HepG2 (cell line): ENCODE data around the gene PPP1R13B. TPM values are rescaled to one million over a fixed set of nuclear protein-coding genes. Genes with fewer than 3 reads are reported as not detected.

Source experiments
- ATM ChIP-seq: fragments of 450-650 bp; IDR thresholded peaks from 2 replicates; pipeline ENCODE4 v1.7.1; 2017; ENCODE audit warnings: mild to moderate bottlenecking, borderline replicate concordance
- DPF2 ChIP-seq: sonication (generic); formaldehyde crosslinking; IDR thresholded peaks from 2 replicates; pipeline ENCODE4 v1.4.0; 2020; ENCODE audit warnings: mild to moderate bottlenecking, low read depth, missing genetic modification reagents, borderline replicate concordance
- HMGA1 ChIP-seq: sonication (generic); formaldehyde crosslinking; conservative IDR thresholded peaks from 2 replicates; pipeline ENCODE4 v1.4.0; 2020; ENCODE audit warnings: missing genetic modification reagents
- KDM6A ChIP-seq: IDR thresholded peaks from 2 replicates; pipeline ENCODE4 v1.6.1; 2016; ENCODE audit warnings: low read depth
- NFE2 ChIP-seq: sonication (generic); formaldehyde crosslinking; IDR thresholded peaks from 2 replicates; pipeline ENCODE4 v1.4.0; 2020; ENCODE audit warnings: missing genetic modification reagents
- PPARG ChIP-seq: conservative IDR thresholded peaks from 2 replicates; pipeline ENCODE4 v1.6.1; 2016; ENCODE audit warnings: missing biosample characterization, missing genetic modification reagents
- SMARCC2 ChIP-seq: fragments of 450-650 bp; IDR thresholded peaks from 2 replicates; pipeline ENCODE4 v1.6.1; 2017; ENCODE audit warnings: antibody characterized with exemption, mild to moderate bottlenecking
- ZBTB8A ChIP-seq: sonication (generic); formaldehyde crosslinking; IDR thresholded peaks from 2 replicates; pipeline ENCODE4 v1.4.0; 2020; ENCODE audit warnings: mild to moderate bottlenecking, low read depth, missing genetic modification reagents, borderline replicate concordance
- ZFAT ChIP-seq: sonication (generic); formaldehyde crosslinking; conservative IDR thresholded peaks from 2 replicates; pipeline ENCODE4 v1.8.1; 2023; ENCODE audit warnings: missing genetic modification reagents, inconsistent platforms
- ZFP1 ChIP-seq: IDR thresholded peaks from 2 replicates; pipeline ENCODE4 v1.6.1; 2016
- ZNF230 ChIP-seq: sonication (generic); formaldehyde crosslinking; IDR thresholded peaks from 2 replicates; pipeline ENCODE4 v1.4.0; 2020; ENCODE audit warnings: mild to moderate bottlenecking, missing genetic modification reagents
- ZNF543 ChIP-seq: sonication (generic); formaldehyde crosslinking; IDR thresholded peaks from 2 replicates; pipeline ENCODE4 v1.4.0; 2020; ENCODE audit warnings: mild to moderate bottlenecking, missing genetic modification reagents
- ZNF614 ChIP-seq: IDR thresholded peaks from 2 replicates; pipeline ENCODE4 v1.6.1; 2018; ENCODE audit warnings: missing biosample characterization, missing genetic modification reagents, inconsistent platforms, borderline replicate concordance
- ZNF7 ChIP-seq: IDR thresholded peaks from 2 replicates; pipeline ENCODE4 v1.6.1; 2016; ENCODE audit warnings: missing biosample characterization, missing genetic modification reagents
- ZNF703 ChIP-seq: sonication (generic); formaldehyde crosslinking; IDR thresholded peaks from 2 replicates; pipeline ENCODE4 v1.5.1; 2020; ENCODE audit warnings: missing genetic modification reagents, mild to moderate bottlenecking, moderate library complexity, borderline replicate concordance
- ZNF761 ChIP-seq: sonication (generic); formaldehyde crosslinking; conservative IDR thresholded peaks from 2 replicates; pipeline ENCODE4 v1.4.0; 2020; ENCODE audit warnings: mild to moderate bottlenecking, missing genetic modification reagents
- polyA plus RNA-seq, 8 experiments: library from polyadenylated mRNA; depleted of rRNA in 3 of 8; stranded (reverse) in 7 of 8; unstranded in 1 of 8; fragments of >200 nt; fragmentation: Illumina TruSeq in 4 of 8; extraction: Trizol in 4 of 8; gene quantifications; 2 replicates each; pipeline versions ENCODE4 v1.2.1 to v1.2.3, GENCODE V29; 2011 to 2016; ENCODE audit warnings: low read depth in 4 of 8, missing spikeins in 1 of 8, mixed read lengths in 1 of 8; ENCODE audit not compliant: insufficient read depth in 1 of 8
- total RNA-seq, 5 experiments: library from RNA; depleted of rRNA; stranded (reverse); fragments of >200 nt; fragmentation: Illumina TruSeq; extraction: Trizol; gene quantifications; 2 replicates each; pipeline ENCODE4 v1.2.3, GENCODE V29; 2016; ENCODE audit warnings: low read depth in 1 of 5
- TF ChIP-seq, protein P1 (sequence below), 2 experiments: IDR thresholded peaks; 2 replicates each; pipeline ENCODE4 v1.6.1; 2011 to 2012; ENCODE audit warnings: low read length in 2 of 2, borderline replicate concordance in 1 of 2, low read depth in 1 of 2, mild to moderate bottlenecking in 1 of 2, moderate library complexity in 1 of 2
- TF ChIP-seq, protein P2 (sequence below): IDR thresholded peaks from 2 replicates; pipeline ENCODE4 v1.6.1; 2018; ENCODE audit warnings: missing genetic modification reagents
- TF ChIP-seq, protein P3 (sequence below): sonication (generic); formaldehyde crosslinking; IDR thresholded peaks from 2 replicates; pipeline ENCODE4 v1.8.1; 2023; ENCODE audit warnings: mild to moderate bottlenecking, inconsistent platforms, moderate library complexity, missing genetic modification reagents, borderline replicate concordance
- TF ChIP-seq, protein P4 (sequence below): sonication (generic); formaldehyde crosslinking; IDR thresholded peaks from 2 replicates; pipeline ENCODE4 v1.5.0; 2020; ENCODE audit warnings: missing genetic modification reagents, mild to moderate bottlenecking, borderline replicate concordance
- TF ChIP-seq, protein P5 (sequence below): sonication (generic); formaldehyde crosslinking; IDR thresholded peaks from 2 replicates; pipeline ENCODE4 v1.4.0; 2020; ENCODE audit warnings: missing genetic modification reagents, mild to moderate bottlenecking, borderline replicate concordance

Gene PPP1R13B
- total and polyA plus RNA-seq, 2 of the 13 experiments (the other 11 are each of a cell fraction or from before 2014, with no cell fraction given), result 4.6 to 9.4 TPM

DNA sequence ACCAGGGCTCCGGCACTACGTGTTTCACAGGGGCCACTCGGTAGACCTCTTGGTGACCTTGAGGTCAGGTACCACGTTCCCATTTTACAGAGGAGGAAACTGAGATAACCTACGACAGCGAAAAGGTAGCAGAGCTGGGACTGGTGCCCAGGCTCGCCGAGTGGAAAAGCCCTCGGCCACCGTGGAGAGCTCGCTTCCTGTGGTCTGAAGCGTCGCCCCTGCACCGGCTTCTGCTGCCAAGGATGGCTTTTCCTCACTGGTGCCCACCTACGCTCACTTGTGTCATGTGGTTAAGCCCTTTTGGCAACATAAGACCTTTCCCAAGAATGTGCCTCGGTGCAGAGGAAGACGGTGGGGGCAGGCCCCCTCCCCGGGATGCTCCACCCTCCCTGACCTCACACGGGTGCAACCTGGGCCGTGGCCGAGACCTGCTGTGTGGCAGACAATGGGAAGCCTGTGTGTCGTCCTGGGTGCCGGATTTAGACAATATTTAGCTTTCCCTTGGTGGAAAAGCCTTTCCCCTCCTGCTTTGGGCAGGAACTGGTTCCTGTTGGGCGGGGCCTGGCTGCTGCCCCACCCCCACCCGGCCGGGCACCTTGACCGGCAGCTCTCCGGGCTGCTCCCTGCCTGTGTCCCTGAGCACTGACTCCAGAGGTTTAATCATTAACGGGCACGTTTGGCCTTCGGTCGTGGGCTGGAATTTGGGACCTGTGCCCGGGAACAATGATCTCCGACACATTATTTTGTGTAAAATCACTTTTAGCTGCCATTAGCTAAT is 32.4 kb upstream of the PPP1R13B start (continued):
- TF ChIP-seq PPARG (CRISPR knock-in tag) (peak; percentile 86), ZFP1 (CRISPR knock-in tag) (peak; percentile 81; the same call in 1 of the 2 replicates), SMARCC2 (no peak), ZNF7 (CRISPR knock-in tag) (no peak), DPF2 (peak; percentile 7; the same call in 1 of the 2 replicates), ZNF614 (CRISPR knock-in tag) (peak; percentile 84; the same call in 1 of the 2 replicates), HMGA1 (CRISPR knock-in tag) (no peak), ZNF543 (CRISPR knock-in tag) (no peak), ZNF761 (peak; percentile 40; the same call in 1 of the 2 replicates), ZBTB8A (no peak), NFE2 (CRISPR knock-in tag) (no peak), KDM6A (CRISPR knock-in tag) (peak; percentile 54; the same call in 1 of the 2 replicates), ATM (no peak), ZFAT (CRISPR knock-in tag) (no peak), ZNF230 (CRISPR knock-in tag) (no peak), ZNF703 (CRISPR knock-in tag) (no peak)
- TF ChIP-seq, protein P1, sequence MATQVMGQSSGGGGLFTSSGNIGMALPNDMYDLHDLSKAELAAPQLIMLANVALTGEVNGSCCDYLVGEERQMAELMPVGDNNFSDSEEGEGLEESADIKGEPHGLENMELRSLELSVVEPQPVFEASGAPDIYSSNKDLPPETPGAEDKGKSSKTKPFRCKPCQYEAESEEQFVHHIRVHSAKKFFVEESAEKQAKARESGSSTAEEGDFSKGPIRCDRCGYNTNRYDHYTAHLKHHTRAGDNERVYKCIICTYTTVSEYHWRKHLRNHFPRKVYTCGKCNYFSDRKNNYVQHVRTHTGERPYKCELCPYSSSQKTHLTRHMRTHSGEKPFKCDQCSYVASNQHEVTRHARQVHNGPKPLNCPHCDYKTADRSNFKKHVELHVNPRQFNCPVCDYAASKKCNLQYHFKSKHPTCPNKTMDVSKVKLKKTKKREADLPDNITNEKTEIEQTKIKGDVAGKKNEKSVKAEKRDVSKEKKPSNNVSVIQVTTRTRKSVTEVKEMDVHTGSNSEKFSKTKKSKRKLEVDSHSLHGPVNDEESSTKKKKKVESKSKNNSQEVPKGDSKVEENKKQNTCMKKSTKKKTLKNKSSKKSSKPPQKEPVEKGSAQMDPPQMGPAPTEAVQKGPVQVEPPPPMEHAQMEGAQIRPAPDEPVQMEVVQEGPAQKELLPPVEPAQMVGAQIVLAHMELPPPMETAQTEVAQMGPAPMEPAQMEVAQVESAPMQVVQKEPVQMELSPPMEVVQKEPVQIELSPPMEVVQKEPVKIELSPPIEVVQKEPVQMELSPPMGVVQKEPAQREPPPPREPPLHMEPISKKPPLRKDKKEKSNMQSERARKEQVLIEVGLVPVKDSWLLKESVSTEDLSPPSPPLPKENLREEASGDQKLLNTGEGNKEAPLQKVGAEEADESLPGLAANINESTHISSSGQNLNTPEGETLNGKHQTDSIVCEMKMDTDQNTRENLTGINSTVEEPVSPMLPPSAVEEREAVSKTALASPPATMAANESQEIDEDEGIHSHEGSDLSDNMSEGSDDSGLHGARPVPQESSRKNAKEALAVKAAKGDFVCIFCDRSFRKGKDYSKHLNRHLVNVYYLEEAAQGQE (IDR thresholded peaks at IDR 0.05; ENCODE audit: borderline replicate concordance in 1 of 2, low read depth in 1 of 2, low read length in 2 of 2), result peak in 1 of 2 experiments; percentile 35; a peak in 1 of 4 replicates
- TF ChIP-seq, protein P2, sequence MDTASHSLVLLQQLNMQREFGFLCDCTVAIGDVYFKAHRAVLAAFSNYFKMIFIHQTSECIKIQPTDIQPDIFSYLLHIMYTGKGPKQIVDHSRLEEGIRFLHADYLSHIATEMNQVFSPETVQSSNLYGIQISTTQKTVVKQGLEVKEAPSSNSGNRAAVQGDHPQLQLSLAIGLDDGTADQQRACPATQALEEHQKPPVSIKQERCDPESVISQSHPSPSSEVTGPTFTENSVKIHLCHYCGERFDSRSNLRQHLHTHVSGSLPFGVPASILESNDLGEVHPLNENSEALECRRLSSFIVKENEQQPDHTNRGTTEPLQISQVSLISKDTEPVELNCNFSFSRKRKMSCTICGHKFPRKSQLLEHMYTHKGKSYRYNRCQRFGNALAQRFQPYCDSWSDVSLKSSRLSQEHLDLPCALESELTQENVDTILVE, result peak; percentile 81; the same call in 1 of the 2 replicates
- TF ChIP-seq, protein P3, sequence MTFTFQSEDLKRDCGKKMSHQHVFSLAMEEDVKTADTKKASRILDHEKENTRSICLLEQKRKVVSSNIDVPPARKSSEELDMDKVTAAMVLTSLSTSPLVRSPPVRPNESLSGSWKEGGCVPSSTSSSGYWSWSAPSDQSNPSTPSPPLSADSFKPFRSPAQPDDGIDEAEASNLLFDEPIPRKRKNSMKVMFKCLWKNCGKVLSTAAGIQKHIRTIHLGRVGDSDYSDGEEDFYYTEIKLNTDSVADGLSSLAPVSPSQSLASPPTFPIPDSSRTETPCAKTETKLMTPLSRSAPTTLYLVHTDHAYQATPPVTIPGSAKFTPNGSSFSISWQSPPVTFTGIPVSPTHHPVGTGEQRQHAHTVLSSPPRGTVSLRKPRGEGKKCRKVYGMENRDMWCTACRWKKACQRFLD (CRISPR knock-in tag), result no peak
- TF ChIP-seq, protein P4, sequence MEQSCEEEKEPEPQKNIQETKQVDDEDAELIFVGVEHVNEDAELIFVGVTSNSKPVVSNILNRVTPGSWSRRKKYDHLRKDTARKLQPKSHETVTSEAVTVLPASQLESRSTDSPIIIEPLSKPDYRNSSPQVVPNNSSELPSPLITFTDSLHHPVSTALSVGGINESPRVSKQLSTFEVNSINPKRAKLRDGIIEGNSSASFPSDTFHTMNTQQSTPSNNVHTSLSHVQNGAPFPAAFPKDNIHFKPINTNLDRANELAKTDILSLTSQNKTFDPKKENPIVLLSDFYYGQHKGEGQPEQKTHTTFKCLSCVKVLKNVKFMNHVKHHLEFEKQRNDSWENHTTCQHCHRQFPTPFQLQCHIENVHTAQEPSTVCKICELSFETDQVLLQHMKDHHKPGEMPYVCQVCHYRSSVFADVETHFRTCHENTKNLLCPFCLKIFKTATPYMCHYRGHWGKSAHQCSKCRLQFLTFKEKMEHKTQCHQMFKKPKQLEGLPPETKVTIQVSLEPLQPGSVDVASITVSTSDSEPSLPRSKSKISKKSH (CRISPR knock-in tag), result peak; percentile 92
- TF ChIP-seq, protein P5, sequence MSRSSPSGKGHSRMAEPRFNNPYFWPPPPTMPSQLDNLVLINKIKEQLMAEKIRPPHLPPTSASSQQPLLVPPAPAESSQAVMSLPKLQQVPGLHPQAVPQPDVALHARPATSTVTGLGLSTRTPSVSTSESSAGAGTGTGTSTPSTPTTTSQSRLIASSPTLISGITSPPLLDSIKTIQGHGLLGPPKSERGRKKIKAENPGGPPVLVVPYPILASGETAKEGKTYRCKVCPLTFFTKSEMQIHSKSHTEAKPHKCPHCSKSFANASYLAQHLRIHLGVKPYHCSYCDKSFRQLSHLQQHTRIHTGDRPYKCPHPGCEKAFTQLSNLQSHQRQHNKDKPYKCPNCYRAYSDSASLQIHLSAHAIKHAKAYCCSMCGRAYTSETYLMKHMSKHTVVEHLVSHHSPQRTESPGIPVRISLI (CRISPR knock-in tag), result peak; percentile 66; the same call in 1 of the 2 replicates
